Erythroblast (primary cell): ENCODE measurements around the gene ROBO2.

Experiments used
- GATA1 ChIP-seq: IDR thresholded peaks from 2 replicates; pipeline ENCODE4 v1.6.1; 2011; ENCODE audit warnings: low read depth, mild to moderate bottlenecking, control low read depth, low read length, moderate library complexity
- POLR2A ChIP-seq: IDR thresholded peaks from 2 replicates; pipeline ENCODE4 v1.6.1; 2011; ENCODE audit warnings: mild to moderate bottlenecking, low read length

DNA sequence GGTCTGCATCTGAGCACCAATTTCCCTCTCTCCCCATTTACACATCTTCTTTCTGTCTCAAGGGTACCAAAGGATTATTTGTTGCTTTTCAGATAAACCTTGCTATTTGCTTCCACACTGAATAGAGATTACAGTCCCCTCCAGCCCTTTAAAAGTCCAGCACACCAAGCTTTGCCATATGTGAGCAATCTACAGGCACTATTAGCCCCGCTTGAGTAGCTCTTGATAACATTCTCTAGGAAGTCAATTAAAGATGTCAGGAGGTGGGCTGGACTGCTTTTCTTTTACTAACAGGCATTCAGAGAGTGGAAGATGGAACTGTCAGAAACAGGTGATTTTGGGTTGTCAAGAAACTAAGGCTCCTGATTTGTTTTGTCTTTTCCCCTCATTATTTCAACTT is 417.0 kb downstream of the ROBO2 start:
- TF ChIP-seq POLR2A = no peak
- TF ChIP-seq GATA1 = no peak
